Astrocyte (in vitro differentiated cells and primary cell): ENCODE measurements around the gene GNAQ. TPM values are rescaled to one million over a fixed set of nuclear protein-coding genes. Genes with fewer than 3 reads are reported as not detected.

ENCODE experiments used
- DNase-seq: peaks from one replicate; pipeline ENCODE4 v3.0.0-alpha.2; 2010; ENCODE audit warnings: low read depth
- FAIRE-seq: peaks from 2 replicates; lab custom pipeline; 2011; peaks lifted over from hg19 to GRCh38; lab: Jason Lieb, UNC
- H2AFZ ChIP-seq: 2 replicates; pipeline ENCODE4 v1.6.0; 2012; ENCODE audit warnings: low read depth, low read length, inconsistent platforms
- H3K27ac ChIP-seq: 2 replicates; pipeline ENCODE4 v1.5.1; 2011; ENCODE audit warnings: low read depth, low read length, inconsistent platforms
- H3K27me3 ChIP-seq: 2 replicates; pipeline ENCODE4 v1.6.0; 2011; ENCODE audit warnings: low read length, inconsistent platforms; ENCODE audit not compliant: insufficient read depth
- H3K36me3 ChIP-seq: 2 replicates; pipeline ENCODE4 v1.5.1; 2011; ENCODE audit warnings: low read length, inconsistent platforms; ENCODE audit not compliant: insufficient read depth
- H3K4me1 ChIP-seq: 2 replicates; pipeline ENCODE4 v1.5.1; 2011; ENCODE audit warnings: low read length, inconsistent platforms; ENCODE audit not compliant: insufficient read depth
- H3K4me2 ChIP-seq: 2 replicates; pipeline ENCODE4 v1.6.0; 2012; ENCODE audit warnings: low read length, inconsistent platforms
- H3K4me3 ChIP-seq: 2 replicates; pipeline ENCODE4 v1.5.1; 2011; ENCODE audit warnings: low read depth, mild to moderate bottlenecking, low read length, inconsistent platforms; ENCODE audit not compliant: insufficient read depth
- H3K79me2 ChIP-seq: 2 replicates; pipeline ENCODE4 v1.6.0; 2012; ENCODE audit warnings: mild to moderate bottlenecking, low read length, inconsistent platforms; ENCODE audit not compliant: insufficient read depth
- H3K9ac ChIP-seq: 2 replicates; pipeline ENCODE4 v1.6.0; 2012; ENCODE audit warnings: mild to moderate bottlenecking, low read length, inconsistent platforms
- H3K9me3 ChIP-seq: 2 replicates; pipeline ENCODE4 v1.5.1; 2012; ENCODE audit warnings: low read depth, mild to moderate bottlenecking, low read length, inconsistent platforms; ENCODE audit not compliant: insufficient read depth
- H4K20me1 ChIP-seq: 2 replicates; pipeline ENCODE4 v1.6.0; 2012; ENCODE audit warnings: low read length, inconsistent platforms; ENCODE audit not compliant: insufficient read depth
- H3K27ac Mint-ChIP-seq: one replicate; pipeline ENCODE4 v1.8.0; 2021; ENCODE audit warnings: mild to moderate bottlenecking, mixed read lengths; ENCODE audit not compliant: unreplicated experiment
- H3K27me3 Mint-ChIP-seq: one replicate; pipeline ENCODE4 v1.8.0; 2021; ENCODE audit warnings: low read depth, mixed read lengths; ENCODE audit not compliant: unreplicated experiment
- H3K36me3 Mint-ChIP-seq: one replicate; pipeline ENCODE4 v1.8.0; 2021; ENCODE audit warnings: low read depth, mixed read lengths; ENCODE audit not compliant: unreplicated experiment
- H3K4me1 Mint-ChIP-seq: one replicate; pipeline ENCODE4 v1.8.0; 2021; ENCODE audit warnings: low read depth, mixed read lengths; ENCODE audit not compliant: unreplicated experiment
- H3K4me3 Mint-ChIP-seq: one replicate; pipeline ENCODE4 v1.8.0; 2021; ENCODE audit warnings: mild to moderate bottlenecking, moderate library complexity, mixed read lengths; ENCODE audit not compliant: unreplicated experiment
- H3K9me3 Mint-ChIP-seq: one replicate; pipeline ENCODE4 v1.8.0; 2021; ENCODE audit warnings: mild to moderate bottlenecking, mixed read lengths; ENCODE audit not compliant: unreplicated experiment
- CTCF ChIP-seq: IDR thresholded peaks from 2 replicates; pipeline ENCODE4 v1.5.1; 2011; ENCODE audit warnings: low read depth, mild to moderate bottlenecking, inconsistent platforms, low read length, moderate library complexity; ENCODE audit not compliant: insufficient read depth
- EZH2 ChIP-seq: IDR thresholded peaks from 2 replicates; pipeline ENCODE4 v1.6.1; 2012; ENCODE audit warnings: mild to moderate bottlenecking, low read length, inconsistent platforms; ENCODE audit not compliant: insufficient read depth
- total RNA-seq: library from RNA; stranded (reverse); gene quantifications from 2 replicates; pipeline ENCODE4 v1.2.1, GENCODE V29; 2021

Gene GNAQ
- total RNA-seq, 1 donor from 2014 or later: 74.9 TPM

- Histone ChIP-seq H3K36me3 (no peaks in the 10 kb centered on the region), H3K4me3 (no peak overlapping the region), H2AFZ (no peak overlapping the region), H3K27me3 (no peaks in the 10 kb centered on the region), H3K9me3 (no peaks in the 10 kb centered on the region), H3K27ac (no peak overlapping the region), H4K20me1 (no peaks in the 10 kb centered on the region), H3K4me1 (peaks cover 46% of the 10 kb centered on the region), H3K4me2 (no peak overlapping the region), H3K79me2 (no peaks in the 10 kb centered on the region), H3K9ac (no peak overlapping the region)
- H3K36me3 Mint-ChIP-seq: peaks cover 3% of the 10 kb centered on the region
- peaks cover 10% of the 10 kb centered on the region for H3K9me3 Mint-ChIP-seq
- no peak for FAIRE-seq
- DNase-seq: no peak
- peak overlapping the region; percentile 37 for H3K4me3 Mint-ChIP-seq
- no peaks in the 10 kb centered on the region for H3K27me3 Mint-ChIP-seq
- peaks cover 71% of the 10 kb centered on the region for H3K4me1 Mint-ChIP-seq
- peak overlapping the region; percentile 98 for H3K27ac Mint-ChIP-seq
- TF ChIP-seq EZH2 (no peak), CTCF (no peak)
Observed at GRCh38 chr9:77710316-77710715, 321.3 kb downstream of the GNAQ start.

- Histone ChIP-seq H3K36me3 (no peaks in the 10 kb centered on the region), H2AFZ (no peak overlapping the region), H3K4me3 (no peak overlapping the region), H3K9ac (peak overlapping the region; percentile 60), H3K79me2 (no peaks in the 10 kb centered on the region), H3K4me2 (peak overlapping the region; percentile 65), H4K20me1 (no peaks in the 10 kb centered on the region), H3K27ac (peak overlapping the region; percentile 75), H3K4me1 (peaks cover 26% of the 10 kb centered on the region), H3K27me3 (no peaks in the 10 kb centered on the region), H3K9me3 (no peaks in the 10 kb centered on the region)
- peak; percentile 83 for DNase-seq
- no peak for TF ChIP-seq CTCF
- TF ChIP-seq EZH2: no peak
- Mint-ChIP-seq H3K36me3 (peaks cover 5% of the 10 kb centered on the region), H3K27ac (peak overlapping the region; percentile 98), H3K9me3 (peaks cover 9% of the 10 kb centered on the region), H3K27me3 (no peaks in the 10 kb centered on the region), H3K4me1 (peaks cover 51% of the 10 kb centered on the region), H3K4me3 (peak overlapping the region; percentile 59)
- no peak for FAIRE-seq
Observed at GRCh38 chr9:77708064-77708815, 323.4 kb downstream of the GNAQ start.
